Body of pancreas (tissue), 4 donors: ENCODE results near the gene SHKBP1.

Experiments
- CTCF ChIP-seq, 7 experiments: fragments of 450-650 bp in 4 of 7; fragments of 200-600 bp in 3 of 7; sonication (generic) in 3 of 7; IDR thresholded peaks; one replicate each; pipeline ENCODE4 v1.5.1; 2016 to 2019; ENCODE audit warnings: antibody characterized with exemption in 7 of 7
- POLR2A ChIP-seq, 3 donors: fragments of 450-650 bp; IDR thresholded peaks; one replicate each; pipeline ENCODE4 v1.6.1; 2016; ENCODE audit warnings: antibody characterized with exemption in 3 of 3, mild to moderate bottlenecking in 2 of 3

GRCh38 chr19:40530091-40530901 is 46.4 kb upstream of the SHKBP1 start:
- TF ChIP-seq CTCF (IDR thresholded peaks at IDR 0.05) (peak in 2 of 7 experiments; percentile 10 to 37), POLR2A (IDR thresholded peaks at IDR 0.05) (no peak)
